Panc1 (cell line): ENCODE data around the gene NDUFV2. TPM values are rescaled to one million over a fixed set of nuclear protein-coding genes. Genes with fewer than 3 reads are reported as not detected.
A peak's percentile ranks its signal among the peaks of the same experiment; 100 is the strongest.

Experiments used
- ATAC-seq: fragments of 200-7000 bp; cut with Tn5 transposase; 2 replicates; pipeline ENCODE4 v1.9.1; 2020; ENCODE audit warnings: mild to moderate bottlenecking, moderate library complexity
- BruUV-seq: library from RNA; stranded (reverse); fragments of 400-500 nt; replicated peaks from 2 replicates; lab custom pipeline; 2021; lab: Mats Ljungman, UMichigan
- CTCF ChIA-PET: fragments of 300-600 bp; sonication (Branson Sonifier 250); formaldehyde crosslinking; loops from one replicate; lab custom pipeline; 2022; ENCODE audit warnings: antibody characterized with exemption; lab: Charles Lee
- POLR2A ChIA-PET: fragments of 300-600 bp; sonication (Branson Sonifier 250); formaldehyde crosslinking; loops from one replicate; lab custom pipeline; 2022; ENCODE audit warnings: antibody characterized with exemption; lab: Charles Lee
- DNase-seq: peaks from one replicate; pipeline ENCODE4 v3.0.0-alpha.2; 2010; ENCODE audit warnings: low read depth, low spot score
- H3K27ac ChIP-seq: 2 replicates; pipeline ENCODE4 v1.5.1; 2011; ENCODE audit warnings: mild to moderate bottlenecking, low read length, inconsistent platforms
- H3K27me3 ChIP-seq: fragments of 200-500 bp; sonication (Bioruptor generic); 2 replicates; pipeline ENCODE4 v1.6.0; 2014; ENCODE audit warnings: low read length, inconsistent platforms; ENCODE audit not compliant: control insufficient read depth, insufficient read depth
- H3K36me3 ChIP-seq: fragments of 200-500 bp; sonication (Bioruptor generic); 2 replicates; pipeline ENCODE4 v1.5.1; 2014; ENCODE audit warnings: inconsistent platforms, mild to moderate bottlenecking, low read length, moderate library complexity; ENCODE audit not compliant: control insufficient read depth, insufficient read depth
- H3K4me1 ChIP-seq: 2 replicates; pipeline ENCODE4 v1.5.1; 2011; ENCODE audit warnings: inconsistent platforms, mild to moderate bottlenecking, low read length, moderate library complexity; ENCODE audit not compliant: control insufficient read depth, insufficient read depth
- H3K4me3 ChIP-seq, 2 experiments: 2 replicates each; pipeline ENCODE4 v1.5.1; 2011 to 2012; ENCODE audit warnings: low read depth in 2 of 2, low read length in 2 of 2, mild to moderate bottlenecking in 2 of 2, inconsistent platforms in 1 of 2, moderate library complexity in 1 of 2
- H3K9me3 ChIP-seq: fragments of 200-500 bp; sonication (Bioruptor generic); 2 replicates; pipeline ENCODE4 v1.5.1; 2014; ENCODE audit warnings: low read depth, mild to moderate bottlenecking, inconsistent platforms, low read length, moderate library complexity; ENCODE audit not compliant: control insufficient read depth, insufficient read depth
- POLR2AphosphoS5 ChIP-seq: IDR thresholded peaks from 2 replicates; pipeline ENCODE4 v1.6.1; 2012; ENCODE audit warnings: mild to moderate bottlenecking, low read depth, low read length, moderate library complexity
- SIN3A ChIP-seq: IDR thresholded peaks from 2 replicates; pipeline ENCODE4 v1.6.1; 2012; ENCODE audit warnings: low read depth, mild to moderate bottlenecking, low read length, moderate library complexity, borderline replicate concordance; ENCODE audit not compliant: insufficient read depth
- TCF7L2 ChIP-seq: IDR thresholded peaks from 2 replicates; pipeline ENCODE4 v1.6.1; 2011; ENCODE audit warnings: mild to moderate bottlenecking, low read depth, low read length, inconsistent platforms
- in situ Hi-C: cut with HindIII; loops from 2 replicates; pipeline ENCODE4 v1.10.0; 2016; ENCODE audit warnings: low sequenced_read_pairs, low pct_unique_long_range_greater_than_20kb
- intact Hi-C: fragments of 100-400 bp; cut with micrococcal nuclease; formaldehyde crosslinking; loops from one replicate; pipeline ENCODE4 v1.10.0; 2022; ENCODE audit not compliant: unreplicated experiment
- total RNA-seq: library from RNA; stranded (reverse); gene quantifications from one replicate; pipeline ENCODE4 v1.2.1, GENCODE V29; 2021; ENCODE audit not compliant: unreplicated experiment
- TF ChIP-seq, protein P1 (sequence below): fragments of 450-650 bp; IDR thresholded peaks from 2 replicates; pipeline ENCODE4 v1.5.1; 2017; ENCODE audit warnings: mild to moderate bottlenecking
- TF ChIP-seq, protein P2 (sequence below), 2 experiments: IDR thresholded peaks; 2 replicates each; pipeline ENCODE4 v1.6.1; 2011 to 2012; ENCODE audit warnings: low read depth in 2 of 2, control low read depth in 1 of 2, low read length in 1 of 2, mild to moderate bottlenecking in 1 of 2, moderate library complexity in 1 of 2; ENCODE audit not compliant: insufficient read depth in 1 of 2

NDUFV2 gene
- total RNA-seq, 1 experiment from 2014 or later, result 157 TPM

DNA sequence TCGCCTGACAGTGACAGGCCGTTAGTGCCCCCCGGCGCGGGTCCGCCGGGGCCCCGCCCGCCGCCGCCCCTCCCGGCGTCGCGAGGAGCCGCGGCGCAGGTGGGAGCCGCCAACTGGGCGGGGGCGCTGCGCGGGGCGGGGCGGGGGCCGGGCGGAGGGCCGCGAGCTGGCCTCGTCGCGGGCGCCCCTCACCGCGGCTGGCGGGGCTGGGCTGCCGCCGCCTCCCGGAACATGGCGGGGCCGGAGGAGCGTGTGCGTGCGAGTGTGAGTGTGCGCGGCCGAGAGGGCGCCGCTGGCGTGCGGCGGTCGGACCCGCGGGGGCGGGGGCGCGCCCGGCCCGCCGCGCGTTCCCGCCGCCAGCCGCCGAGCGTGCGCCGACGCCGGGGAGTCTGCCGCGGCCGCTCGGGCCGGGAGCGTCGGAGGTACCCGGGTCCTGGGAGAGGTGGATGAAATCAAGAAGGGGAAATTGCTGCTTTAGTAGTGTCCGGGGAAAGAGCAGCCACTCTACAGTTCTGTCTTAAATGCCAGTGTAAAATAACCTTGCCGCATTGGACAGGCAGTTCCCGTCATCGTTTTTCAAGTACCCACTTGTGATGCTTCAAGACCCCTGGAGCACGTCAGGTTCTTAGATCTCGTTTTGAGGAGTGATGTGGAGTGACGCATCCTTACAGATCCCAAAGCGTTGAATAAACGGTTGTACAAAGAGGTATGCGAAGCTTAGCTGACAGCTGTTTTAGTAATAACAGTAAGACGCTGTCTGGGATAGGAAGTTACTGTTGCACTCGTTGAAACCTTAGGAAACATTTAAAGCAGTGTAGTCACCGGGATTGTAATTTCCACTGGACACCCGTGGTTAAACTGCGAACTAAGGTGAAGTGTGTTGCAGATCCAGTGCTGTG, 34.9 kb downstream of the NDUFV2 start:
- Histone ChIP-seq H3K27me3 (no peaks in the 10 kb centered on the region), H3K4me1 (peaks cover 46% of the 10 kb centered on the region), H3K9me3 (no peaks in the 10 kb centered on the region), H3K4me3 (peak overlapping the region; percentile 66 to 100), H3K36me3 (peaks cover 7% of the 10 kb centered on the region), H3K27ac (peak overlapping the region; percentile 83)
- TF ChIP-seq, protein P1, sequence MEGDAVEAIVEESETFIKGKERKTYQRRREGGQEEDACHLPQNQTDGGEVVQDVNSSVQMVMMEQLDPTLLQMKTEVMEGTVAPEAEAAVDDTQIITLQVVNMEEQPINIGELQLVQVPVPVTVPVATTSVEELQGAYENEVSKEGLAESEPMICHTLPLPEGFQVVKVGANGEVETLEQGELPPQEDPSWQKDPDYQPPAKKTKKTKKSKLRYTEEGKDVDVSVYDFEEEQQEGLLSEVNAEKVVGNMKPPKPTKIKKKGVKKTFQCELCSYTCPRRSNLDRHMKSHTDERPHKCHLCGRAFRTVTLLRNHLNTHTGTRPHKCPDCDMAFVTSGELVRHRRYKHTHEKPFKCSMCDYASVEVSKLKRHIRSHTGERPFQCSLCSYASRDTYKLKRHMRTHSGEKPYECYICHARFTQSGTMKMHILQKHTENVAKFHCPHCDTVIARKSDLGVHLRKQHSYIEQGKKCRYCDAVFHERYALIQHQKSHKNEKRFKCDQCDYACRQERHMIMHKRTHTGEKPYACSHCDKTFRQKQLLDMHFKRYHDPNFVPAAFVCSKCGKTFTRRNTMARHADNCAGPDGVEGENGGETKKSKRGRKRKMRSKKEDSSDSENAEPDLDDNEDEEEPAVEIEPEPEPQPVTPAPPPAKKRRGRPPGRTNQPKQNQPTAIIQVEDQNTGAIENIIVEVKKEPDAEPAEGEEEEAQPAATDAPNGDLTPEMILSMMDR, result no peak
- no TSS peak for BruUV-seq
- DNase-seq (no peak), ATAC-seq (peak; percentile 76)
- in situ Hi-C loops (no loop called here), intact Hi-C loops (no loop called here)
- ChIA-PET POLR2A (interaction anchor here (0.6 kb wide), 1 partner anchor 154 kb away, joined by 3 read pairs; no protein-coding TSS in a partner anchor), CTCF (no interaction called here)

DNA sequence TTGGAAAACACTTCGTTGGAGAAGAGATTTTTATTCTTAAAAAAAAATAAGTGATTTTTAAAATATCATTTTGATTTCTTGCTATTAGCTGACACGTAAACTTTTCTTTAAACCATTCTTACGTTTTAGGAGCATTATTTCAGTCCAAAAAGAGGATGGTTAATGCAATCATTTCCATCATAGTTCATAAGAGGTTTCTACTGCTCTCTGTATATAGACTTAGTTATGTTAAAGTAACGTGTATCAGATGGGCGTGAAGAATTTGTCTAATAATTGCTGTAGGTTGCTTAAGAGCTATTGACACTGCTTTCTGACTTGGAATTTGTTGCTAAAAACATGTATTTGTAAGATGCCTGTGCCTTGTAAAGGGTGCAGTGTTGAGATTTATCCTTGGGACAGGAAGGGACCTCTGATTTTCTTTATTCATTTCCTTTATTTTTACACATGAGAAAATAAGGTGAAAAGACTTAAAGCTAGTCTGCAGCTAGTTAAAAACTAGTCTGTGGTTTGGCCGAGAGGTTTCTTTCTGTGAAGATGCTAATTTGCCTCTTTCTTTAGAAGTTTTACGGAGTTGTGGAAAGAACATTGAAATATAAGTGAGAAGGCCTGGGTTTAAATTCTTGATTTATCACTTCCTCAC, 37.0 kb downstream of the NDUFV2 start:
- peak overlapping the region; percentile 83 for H3K27ac ChIP-seq
- no peaks in the 10 kb centered on the region for H3K27me3 ChIP-seq
- intact Hi-C loops (loop anchor here (10.0 kb wide), 1 partner anchor 195 kb away; the partner anchor contains the start of gene TWSG1), in situ Hi-C loops (no loop called here)
- DNase-seq, result no peak
- POLR2A ChIA-PET, result no interaction called here
- CTCF ChIA-PET, result no interaction called here
- ATAC-seq, result no peak
- peaks cover 3% of the 10 kb centered on the region; the same call in 1 of the 2 replicates for H3K36me3 ChIP-seq
- peaks cover 43% of the 10 kb centered on the region for H3K4me1 ChIP-seq
- no TSS peak for BruUV-seq
- TF ChIP-seq, protein P1, result no peak
- peak overlapping the region in 1 of 2 experiments; percentile 66; a peak in 1 of 4 replicates for H3K4me3 ChIP-seq
- no peaks in the 10 kb centered on the region for H3K9me3 ChIP-seq

DNA sequence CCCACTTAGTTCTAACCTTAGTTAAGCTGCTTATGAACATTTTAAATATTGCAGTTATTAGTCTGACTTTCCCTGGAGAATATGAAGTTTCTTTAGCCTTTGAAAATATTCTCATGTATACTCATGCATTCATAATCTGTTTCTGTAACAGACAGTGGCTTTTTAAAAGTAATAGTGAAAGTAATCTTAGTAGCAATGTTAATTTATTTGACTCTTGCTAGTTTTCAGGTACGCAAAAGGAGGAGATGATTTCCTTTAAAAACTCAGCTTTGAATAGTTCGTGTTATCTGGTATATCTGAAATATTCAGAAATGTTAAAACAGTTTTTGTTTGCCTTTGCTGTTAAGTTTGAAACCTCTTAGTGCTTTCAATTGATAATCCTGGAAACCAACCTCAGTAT, 37.9 kb downstream of the NDUFV2 start:
- POLR2A ChIA-PET, result no interaction called here
- in situ Hi-C loops (no loop called here), intact Hi-C loops (loop anchor here (10.0 kb wide), 1 partner anchor 194 kb away; the partner anchor contains the start of gene TWSG1)
- BruUV-seq, result no TSS peak
- Histone ChIP-seq H3K4me1 (peaks cover 35% of the 10 kb centered on the region), H3K4me3 (no peak overlapping the region), H3K36me3 (no peaks in the 10 kb centered on the region), H3K9me3 (no peaks in the 10 kb centered on the region), H3K27me3 (no peaks in the 10 kb centered on the region), H3K27ac (peak overlapping the region; percentile 73; the same call in 1 of the 2 replicates)
- DNase-seq, result no peak
- CTCF ChIA-PET, result interaction anchor here (0.6 kb wide), 1 partner anchor 9 kb away, joined by 3 read pairs; no protein-coding TSS in a partner anchor
- TF ChIP-seq, protein P2, sequence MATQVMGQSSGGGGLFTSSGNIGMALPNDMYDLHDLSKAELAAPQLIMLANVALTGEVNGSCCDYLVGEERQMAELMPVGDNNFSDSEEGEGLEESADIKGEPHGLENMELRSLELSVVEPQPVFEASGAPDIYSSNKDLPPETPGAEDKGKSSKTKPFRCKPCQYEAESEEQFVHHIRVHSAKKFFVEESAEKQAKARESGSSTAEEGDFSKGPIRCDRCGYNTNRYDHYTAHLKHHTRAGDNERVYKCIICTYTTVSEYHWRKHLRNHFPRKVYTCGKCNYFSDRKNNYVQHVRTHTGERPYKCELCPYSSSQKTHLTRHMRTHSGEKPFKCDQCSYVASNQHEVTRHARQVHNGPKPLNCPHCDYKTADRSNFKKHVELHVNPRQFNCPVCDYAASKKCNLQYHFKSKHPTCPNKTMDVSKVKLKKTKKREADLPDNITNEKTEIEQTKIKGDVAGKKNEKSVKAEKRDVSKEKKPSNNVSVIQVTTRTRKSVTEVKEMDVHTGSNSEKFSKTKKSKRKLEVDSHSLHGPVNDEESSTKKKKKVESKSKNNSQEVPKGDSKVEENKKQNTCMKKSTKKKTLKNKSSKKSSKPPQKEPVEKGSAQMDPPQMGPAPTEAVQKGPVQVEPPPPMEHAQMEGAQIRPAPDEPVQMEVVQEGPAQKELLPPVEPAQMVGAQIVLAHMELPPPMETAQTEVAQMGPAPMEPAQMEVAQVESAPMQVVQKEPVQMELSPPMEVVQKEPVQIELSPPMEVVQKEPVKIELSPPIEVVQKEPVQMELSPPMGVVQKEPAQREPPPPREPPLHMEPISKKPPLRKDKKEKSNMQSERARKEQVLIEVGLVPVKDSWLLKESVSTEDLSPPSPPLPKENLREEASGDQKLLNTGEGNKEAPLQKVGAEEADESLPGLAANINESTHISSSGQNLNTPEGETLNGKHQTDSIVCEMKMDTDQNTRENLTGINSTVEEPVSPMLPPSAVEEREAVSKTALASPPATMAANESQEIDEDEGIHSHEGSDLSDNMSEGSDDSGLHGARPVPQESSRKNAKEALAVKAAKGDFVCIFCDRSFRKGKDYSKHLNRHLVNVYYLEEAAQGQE (IDR thresholded peaks at IDR 0.05; ENCODE audit: insufficient read depth in 1 of 2, low read depth in 2 of 2, low read length in 1 of 2), result no peak
- no peak for TF ChIP-seq TCF7L2
- TF ChIP-seq POLR2AphosphoS5, result no peak
- TF ChIP-seq SIN3A, result no peak
- ATAC-seq, result no peak
